Keratinocyte (primary cell): ENCODE results near the gene TNS2. TPM values are rescaled to one million over a fixed set of nuclear protein-coding genes. Genes with fewer than 3 reads are reported as not detected.

Experiments
- DNase-seq: peaks from one replicate; pipeline ENCODE4 v3.0.0-alpha.2; 2011; ENCODE audit warnings: low read depth, missing footprints, low spot score
- FAIRE-seq: peaks from 2 replicates; lab custom pipeline; 2011; peaks lifted over from hg19 to GRCh38; lab: Jason Lieb, UNC
- H2AFZ ChIP-seq: 2 replicates; pipeline ENCODE4 v1.6.0; 2012; ENCODE audit warnings: low read length, control low read depth, inconsistent platforms; ENCODE audit not compliant: control insufficient read depth
- H3K27ac ChIP-seq: 2 replicates; pipeline ENCODE4 v1.5.1; 2011; ENCODE audit warnings: low read length; ENCODE audit not compliant: control insufficient read depth, insufficient read depth
- H3K27me3 ChIP-seq: 3 replicates; pipeline ENCODE4 v1.6.0; 2011; ENCODE audit warnings: low read length; ENCODE audit not compliant: control insufficient read depth, insufficient read depth; ENCODE audit errors: extremely low read depth
- H3K36me3 ChIP-seq, 2 experiments: 2 replicates in 1 of 2; 3 replicates in 1 of 2; pipeline ENCODE4 v1.5.1; 2011; ENCODE audit warnings: low read length in 2 of 2, mild to moderate bottlenecking in 1 of 2; ENCODE audit not compliant: control insufficient read depth in 2 of 2, insufficient read depth in 2 of 2; ENCODE audit errors: extremely low read depth in 1 of 2
- H3K4me1 ChIP-seq: 3 replicates; pipeline ENCODE4 v1.5.1; 2011; ENCODE audit warnings: low read length; ENCODE audit not compliant: control insufficient read depth, insufficient read depth; ENCODE audit errors: extremely low read depth
- H3K4me2 ChIP-seq: 3 replicates; pipeline ENCODE4 v1.6.0; 2011; ENCODE audit warnings: low read depth, low read length; ENCODE audit not compliant: control insufficient read depth, insufficient read depth; ENCODE audit errors: extremely low read depth
- H3K4me3 ChIP-seq, 3 experiments: fragments of 200-600 bp in 1 of 3; sonication (generic) in 1 of 3; 2 replicates in 2 of 3; 3 replicates in 1 of 3; pipeline ENCODE4 v1.5.1; 2011 to 2016; ENCODE audit warnings: low read length in 3 of 3, mild to moderate bottlenecking in 3 of 3, control low read depth in 2 of 3, inconsistent platforms in 1 of 3, low read depth in 1 of 3, mixed read lengths in 1 of 3, mixed run types in 1 of 3, moderate library complexity in 1 of 3; ENCODE audit not compliant: control insufficient read depth in 2 of 3, insufficient read depth in 2 of 3; ENCODE audit errors: extremely low read depth in 1 of 3
- H3K79me2 ChIP-seq: 2 replicates; pipeline ENCODE4 v1.6.0; 2012; ENCODE audit warnings: low read length; ENCODE audit not compliant: control insufficient read depth, insufficient read depth
- H3K9ac ChIP-seq: 3 replicates; pipeline ENCODE4 v1.6.0; 2011; ENCODE audit warnings: low read length; ENCODE audit not compliant: control insufficient read depth, insufficient read depth; ENCODE audit errors: extremely low read depth
- H3K9me1 ChIP-seq: 3 replicates; pipeline ENCODE4 v1.6.0; 2011; ENCODE audit warnings: low read length; ENCODE audit not compliant: control insufficient read depth, insufficient read depth; ENCODE audit errors: extremely low read depth
- H3K9me3 ChIP-seq: 2 replicates; pipeline ENCODE4 v1.5.1; 2012; ENCODE audit warnings: low read depth, low read length; ENCODE audit not compliant: control insufficient read depth
- H4K20me1 ChIP-seq: 3 replicates; pipeline ENCODE4 v1.6.0; 2011; ENCODE audit warnings: low read length; ENCODE audit not compliant: control insufficient read depth, insufficient read depth; ENCODE audit errors: extremely low read depth
- EZH2 ChIP-seq: IDR thresholded peaks from one replicate; pipeline ENCODE4 v1.6.1; 2012; ENCODE audit warnings: inconsistent platforms, mild to moderate bottlenecking, low read length, moderate library complexity
- dilution Hi-C: fragments of 300-500 bp; cut with MboI; formaldehyde crosslinking; loops from one replicate; pipeline ENCODE4 v1.7.0; 2020; ENCODE audit warnings: low sequenced_read_pairs; ENCODE audit not compliant: extremely low pct_ligation_motif_present
- polyA plus RNA-seq, 5 experiments: library from polyadenylated mRNA; depleted of rRNA in 3 of 5; stranded (reverse) in 3 of 5; stranded (forward) in 1 of 5; unstranded in 1 of 5; fragments of >200 nt; gene quantifications; 1 replicate in 1 of 5; 2 replicates in 3 of 5; 3 replicates in 1 of 5; pipeline versions ENCODE4 v1.2.1 to v1.2.3, GENCODE V29; 2011 to 2012; ENCODE audit warnings: missing spikeins in 2 of 5, low read depth in 1 of 5, low replicate concordance in 1 of 5
- TF ChIP-seq, protein P1 (sequence below), 3 experiments: IDR thresholded peaks in 1 of 3; conservative IDR thresholded peaks in 1 of 3; optimal IDR thresholded peaks in 1 of 3; 2 replicates in 2 of 3; 3 replicates in 1 of 3; pipeline versions ENCODE3 to v1.5.1; 2011; ENCODE audit warnings: low read length in 3 of 3, mild to moderate bottlenecking in 3 of 3, moderate library complexity in 2 of 3, control low read depth in 1 of 3, inconsistent platforms in 1 of 3; ENCODE audit not compliant: insufficient read depth in 2 of 3; ENCODE audit errors: extremely low read depth in 1 of 3

The TNS2 gene
- polyA plus RNA-seq, 1 donor (not counting 4 experiments of a cell fraction or from before 2014, with no cell fraction given): 0.80 TPM

GRCh38 chr12:53096089-53096741 is 46.4 kb downstream of the TNS2 start:
- Histone ChIP-seq H3K36me3 (no peaks in the 10 kb centered on the region), H3K4me1 (peaks cover 32% of the 10 kb centered on the region), H3K4me3 (peak overlapping the region in 1 of 3 experiments; percentile 74), H3K9me1 (no peaks in the 10 kb centered on the region), H3K27me3 (no peaks in the 10 kb centered on the region), H3K9ac (no peak overlapping the region), H3K4me2 (peak overlapping the region; percentile 99), H2AFZ (no peak overlapping the region), H4K20me1 (no peaks in the 10 kb centered on the region), H3K9me3 (no peaks in the 10 kb centered on the region), H3K27ac (no peak overlapping the region), H3K79me2 (no peaks in the 10 kb centered on the region)
- TF ChIP-seq, protein P1, sequence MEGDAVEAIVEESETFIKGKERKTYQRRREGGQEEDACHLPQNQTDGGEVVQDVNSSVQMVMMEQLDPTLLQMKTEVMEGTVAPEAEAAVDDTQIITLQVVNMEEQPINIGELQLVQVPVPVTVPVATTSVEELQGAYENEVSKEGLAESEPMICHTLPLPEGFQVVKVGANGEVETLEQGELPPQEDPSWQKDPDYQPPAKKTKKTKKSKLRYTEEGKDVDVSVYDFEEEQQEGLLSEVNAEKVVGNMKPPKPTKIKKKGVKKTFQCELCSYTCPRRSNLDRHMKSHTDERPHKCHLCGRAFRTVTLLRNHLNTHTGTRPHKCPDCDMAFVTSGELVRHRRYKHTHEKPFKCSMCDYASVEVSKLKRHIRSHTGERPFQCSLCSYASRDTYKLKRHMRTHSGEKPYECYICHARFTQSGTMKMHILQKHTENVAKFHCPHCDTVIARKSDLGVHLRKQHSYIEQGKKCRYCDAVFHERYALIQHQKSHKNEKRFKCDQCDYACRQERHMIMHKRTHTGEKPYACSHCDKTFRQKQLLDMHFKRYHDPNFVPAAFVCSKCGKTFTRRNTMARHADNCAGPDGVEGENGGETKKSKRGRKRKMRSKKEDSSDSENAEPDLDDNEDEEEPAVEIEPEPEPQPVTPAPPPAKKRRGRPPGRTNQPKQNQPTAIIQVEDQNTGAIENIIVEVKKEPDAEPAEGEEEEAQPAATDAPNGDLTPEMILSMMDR (optimal IDR thresholded peaks at IDR 0.05 in 1 of 3, IDR thresholded peaks at IDR 0.05 in 1 of 3, conservative IDR thresholded peaks at IDR 0.05 in 1 of 3; ENCODE audit: extremely low read depth in 1 of 3, insufficient read depth in 2 of 3, low read length in 3 of 3): no peak
- no peak for TF ChIP-seq EZH2
- FAIRE-seq (no peak), DNase-seq (no peak)
- dilution Hi-C loops: no loop called here

DNA sequence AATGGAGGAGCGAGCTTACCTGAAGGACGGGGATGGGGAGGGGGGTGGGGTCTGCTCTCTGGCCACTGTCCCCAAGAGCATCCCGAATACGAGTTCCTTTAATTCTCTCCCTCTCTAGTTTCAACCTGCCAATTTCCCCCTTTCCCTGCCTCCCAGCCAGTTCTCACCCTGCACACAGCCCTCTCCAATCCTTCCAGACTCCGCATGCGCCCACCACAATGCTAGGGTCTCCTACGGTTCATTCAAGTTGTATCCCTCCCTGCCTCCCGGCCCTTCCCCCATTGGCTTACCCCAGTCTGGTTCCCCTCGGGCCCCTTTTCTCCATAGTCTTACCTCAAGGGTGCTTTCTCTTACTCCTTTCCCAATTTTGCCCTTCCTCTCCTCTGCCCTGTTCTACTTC is 46.9 kb downstream of the TNS2 start:
- H3K9me3 ChIP-seq: no peaks in the 10 kb centered on the region
- no peaks in the 10 kb centered on the region for H3K27me3 ChIP-seq
- FAIRE-seq (no peak), DNase-seq (no peak)
- no peaks in the 10 kb centered on the region for H4K20me1 ChIP-seq
- peak overlapping the region; percentile 15 for H2AFZ ChIP-seq
- H3K4me1 ChIP-seq: peaks cover 32% of the 10 kb centered on the region
- peak overlapping the region in 2 of 3 experiments; percentile 48 to 74 for H3K4me3 ChIP-seq
- peak overlapping the region; percentile 99 for H3K4me2 ChIP-seq
- no peaks in the 10 kb centered on the region for H3K9me1 ChIP-seq
- H3K27ac ChIP-seq: no peak overlapping the region
- no peak for TF ChIP-seq EZH2
- TF ChIP-seq, protein P1 (optimal IDR thresholded peaks at IDR 0.05 in 1 of 3, IDR thresholded peaks at IDR 0.05 in 1 of 3, conservative IDR thresholded peaks at IDR 0.05 in 1 of 3; ENCODE audit: extremely low read depth in 1 of 3, insufficient read depth in 2 of 3, low read length in 3 of 3): no peak
- dilution Hi-C loops: no loop called here
- H3K36me3 ChIP-seq: no peaks in the 10 kb centered on the region
- H3K79me2 ChIP-seq: no peaks in the 10 kb centered on the region
- no peak overlapping the region for H3K9ac ChIP-seq
